ENCODE results near the gene DDX27. TPM values are rescaled to one million over a fixed set of nuclear protein-coding genes. Genes with fewer than 3 reads are reported as not detected.
A peak's percentile ranks its signal among the peaks of the same experiment; 100 is the strongest.

Gene DDX27
- total and polyA plus RNA-seq, 2 of the 13 experiments (the other 11 are each of a cell fraction or from before 2014, with no cell fraction given): 42.6 to 72.8 TPM

- TF ChIP-seq CTCF (CRISPR knock-in tag; IDR thresholded peaks at IDR 0.05) (peak; percentile 22; the same call in 1 of the 2 replicates), JDP2 (CRISPR knock-in tag; IDR thresholded peaks at IDR 0.05; ENCODE audit: borderline replicate concordance) (no peak), ZBTB33 (CRISPR knock-in tag; IDR thresholded peaks at IDR 0.05) (peak; percentile 77), ZNF180 (CRISPR knock-in tag; IDR thresholded peaks at IDR 0.05; ENCODE audit: borderline replicate concordance, low read depth) (no peak), SP5 (CRISPR knock-in tag; IDR thresholded peaks at IDR 0.05; ENCODE audit: borderline replicate concordance, low read depth) (no peak), ZBTB38 (CRISPR knock-in tag; IDR thresholded peaks at IDR 0.05) (no peak), ZNF317 (CRISPR knock-in tag; IDR thresholded peaks at IDR 0.05) (no peak), ZNF17 (CRISPR knock-in tag; IDR thresholded peaks at IDR 0.05) (no peak), KDM3A (CRISPR knock-in tag; IDR thresholded peaks at IDR 0.05; ENCODE audit: low read depth) (no peak), ZFP91 (CRISPR knock-in tag; IDR thresholded peaks at IDR 0.05; ENCODE audit: borderline replicate concordance) (no peak), AGO1 (IDR thresholded peaks at IDR 0.05; ENCODE audit: low read depth, low read length, poor library complexity, severe bottlenecking) (no peak), YEATS2 (CRISPR knock-in tag; IDR thresholded peaks at IDR 0.05; ENCODE audit: borderline replicate concordance) (no peak), ZNF784 (CRISPR knock-in tag; IDR thresholded peaks at IDR 0.05; ENCODE audit: borderline replicate concordance) (no peak), ZBTB37 (CRISPR knock-in tag; IDR thresholded peaks at IDR 0.05) (no peak), FOXO4 (CRISPR knock-in tag; conservative IDR thresholded peaks at IDR 0.05) (no peak), ZNF780A (CRISPR knock-in tag; IDR thresholded peaks at IDR 0.05) (no peak)
Observed at GRCh38 chr20:49225896-49226295, 6.7 kb downstream of the DDX27 start (continued).
